Smooth muscle cell (in vitro differentiated cells): ENCODE data around the gene HLCS. TPM values are rescaled to one million over a fixed set of nuclear protein-coding genes. Genes with fewer than 3 reads are reported as not detected.

ENCODE experiments used
- DNase-seq: peaks from one replicate; lab custom pipeline; 2025; ENCODE audit not compliant: unreplicated experiment; lab: John Stamatoyannopoulos, UW
- H2AFZ ChIP-seq: fragments of 200-600 bp; sonication (generic); 2 replicates; pipeline ENCODE4 v1.6.0; 2016; ENCODE audit warnings: antibody characterized with exemption, low read depth, mild to moderate bottlenecking
- H3F3A ChIP-seq: fragments of 200-600 bp; sonication (generic); 2 replicates; pipeline ENCODE4 v1.6.0; 2017; ENCODE audit warnings: antibody characterized with exemption, low read depth
- H3K27ac ChIP-seq: fragments of 200-600 bp; sonication (generic); 2 replicates; pipeline ENCODE4 v1.5.1; 2016; ENCODE audit warnings: low read depth, mild to moderate bottlenecking
- H3K27me3 ChIP-seq: fragments of 200-600 bp; sonication (generic); 2 replicates; pipeline ENCODE4 v1.6.1; 2016; ENCODE audit warnings: low read depth, mild to moderate bottlenecking
- H3K36me3 ChIP-seq: fragments of 200-600 bp; sonication (generic); 2 replicates; pipeline ENCODE4 v1.5.1; 2016; ENCODE audit warnings: low read depth
- H3K4me1 ChIP-seq: fragments of 200-600 bp; sonication (generic); 2 replicates; pipeline ENCODE4 v1.5.1; 2016; ENCODE audit warnings: low read depth
- H3K4me2 ChIP-seq: fragments of 200-600 bp; sonication (generic); 2 replicates; pipeline ENCODE4 v1.6.0; 2016; ENCODE audit warnings: mild to moderate bottlenecking
- H3K4me3 ChIP-seq: fragments of 200-600 bp; sonication (generic); 2 replicates; pipeline ENCODE4 v1.5.1; 2016; ENCODE audit warnings: mild to moderate bottlenecking
- H3K79me2 ChIP-seq: fragments of 200-600 bp; sonication (generic); 2 replicates; pipeline ENCODE4 v1.6.0; 2016; ENCODE audit warnings: low read depth, mild to moderate bottlenecking
- H3K9ac ChIP-seq: fragments of 200-600 bp; sonication (generic); 2 replicates; pipeline ENCODE4 v1.6.0; 2016; ENCODE audit warnings: low read depth
- H3K9me3 ChIP-seq: fragments of 200-600 bp; sonication (generic); replicated peaks from 2 replicates; pipeline ENCODE4 v1.5.1; 2016; ENCODE audit warnings: low read depth
- H4K20me1 ChIP-seq: fragments of 200-600 bp; sonication (generic); 2 replicates; pipeline ENCODE4 v1.6.0; 2016; ENCODE audit warnings: low read depth
- CTCF ChIP-seq: fragments of 200-600 bp; sonication (generic); IDR thresholded peaks from 2 replicates; pipeline ENCODE4 v1.5.1; 2017; ENCODE audit warnings: borderline replicate concordance, mild to moderate bottlenecking, antibody characterized with exemption; ENCODE audit not compliant: insufficient read depth, poor library complexity, severe bottlenecking
- WGBS: methylation state at CpG from one replicate; pipeline ENCODE4 v1.1.7; 2016; ENCODE audit warnings: low lambda C conversion rate; 5-methylcytosine and 5-hydroxymethylcytosine counted together
- polyA plus RNA-seq: library from polyadenylated mRNA; unstranded; fragments of >200 nt; fragmentation: Nextera tagmentation; extraction: Ambion mirVana; gene quantifications from 2 replicates; pipeline ENCODE4 v1.2.1, GENCODE V29; 2016
- total RNA-seq: library from RNA; depleted of rRNA; stranded (reverse); fragments of >200 nt; gene quantifications from 2 replicates; pipeline ENCODE4 v1.2.3, GENCODE V29; 2014

Gene HLCS
- total and polyA plus RNA-seq, 2 experiments from 2014 or later = 7.5 to 20.6 TPM

- H3K4me1 ChIP-seq = peaks cover 9% of the 10 kb centered on the region
- no peak overlapping the region for H2AFZ ChIP-seq
- WGBS = 95% methylated on average over 5 of the region's 5 CpGs
- H3K4me3 ChIP-seq = no peak overlapping the region
- H3K27ac ChIP-seq = no peak overlapping the region
- H3K36me3 ChIP-seq = no peaks in the 10 kb centered on the region
- H3K79me2 ChIP-seq = no peaks in the 10 kb centered on the region
- no peak for DNase-seq
- no peak overlapping the region for H3K9ac ChIP-seq
- H3K4me2 ChIP-seq = no peak overlapping the region
- no peaks in the 10 kb centered on the region for H3K27me3 ChIP-seq
- no peak for TF ChIP-seq CTCF
- no peaks in the 10 kb centered on the region for H4K20me1 ChIP-seq
- no peaks in the 10 kb centered on the region for H3F3A ChIP-seq
- H3K9me3 ChIP-seq = no peaks in the 10 kb centered on the region
Observed at GRCh38 chr21:36851121-36851520, 115.3 kb downstream of the HLCS start.

GRCh38 chr21:36850372-36850771 is 116.1 kb downstream of the HLCS start:
- H3K4me2 ChIP-seq = no peak overlapping the region
- H4K20me1 ChIP-seq = no peaks in the 10 kb centered on the region
- H3K9ac ChIP-seq = no peak overlapping the region
- H3F3A ChIP-seq = no peaks in the 10 kb centered on the region
- H2AFZ ChIP-seq = no peak overlapping the region
- no peak overlapping the region for H3K4me3 ChIP-seq
- DNase-seq = no peak
- WGBS = 95% methylated on average over 8 of the region's 8 CpGs
- no peaks in the 10 kb centered on the region for H3K36me3 ChIP-seq
- H3K27ac ChIP-seq = no peak overlapping the region
- H3K9me3 ChIP-seq = no peaks in the 10 kb centered on the region
- TF ChIP-seq CTCF = no peak
- H3K79me2 ChIP-seq = no peaks in the 10 kb centered on the region
- H3K4me1 ChIP-seq = peaks cover 10% of the 10 kb centered on the region
- no peaks in the 10 kb centered on the region for H3K27me3 ChIP-seq

GRCh38 chr21:36849461-36850105 is 116.9 kb downstream of the HLCS start:
- H3K9me3 ChIP-seq = no peaks in the 10 kb centered on the region
- H3K36me3 ChIP-seq = no peaks in the 10 kb centered on the region
- WGBS = 76% methylated on average over 7 of the region's 7 CpGs
- no peaks in the 10 kb centered on the region for H3K27me3 ChIP-seq
- no peaks in the 10 kb centered on the region for H3K79me2 ChIP-seq
- H3K9ac ChIP-seq = no peak overlapping the region
- H4K20me1 ChIP-seq = no peaks in the 10 kb centered on the region
- H2AFZ ChIP-seq = no peak overlapping the region
- H3F3A ChIP-seq = no peaks in the 10 kb centered on the region
- peaks cover 10% of the 10 kb centered on the region for H3K4me1 ChIP-seq
- H3K4me3 ChIP-seq = no peak overlapping the region
- H3K4me2 ChIP-seq = no peak overlapping the region
- no peak for DNase-seq
- H3K27ac ChIP-seq = no peak overlapping the region
- TF ChIP-seq CTCF = no peak

GRCh38 chr21:36848730-36849274 is 117.7 kb downstream of the HLCS start:
- no peaks in the 10 kb centered on the region for H3K79me2 ChIP-seq
- no peaks in the 10 kb centered on the region for H3K36me3 ChIP-seq
- H3K4me1 ChIP-seq = peaks cover 10% of the 10 kb centered on the region
- WGBS = 100% methylated on average over 3 of the region's 3 CpGs
- H3K9ac ChIP-seq = no peak overlapping the region
- no peak overlapping the region for H3K4me2 ChIP-seq
- no peaks in the 10 kb centered on the region for H4K20me1 ChIP-seq
- no peak for TF ChIP-seq CTCF
- no peak overlapping the region for H3K4me3 ChIP-seq
- no peak overlapping the region for H2AFZ ChIP-seq
- DNase-seq = no peak
- no peaks in the 10 kb centered on the region for H3K27me3 ChIP-seq
- no peaks in the 10 kb centered on the region for H3K9me3 ChIP-seq
- no peaks in the 10 kb centered on the region for H3F3A ChIP-seq
- H3K27ac ChIP-seq = no peak overlapping the region
